HFFc6 (cell line): Measurements from ENCODE around the gene RNF14. TPM values are rescaled to one million over a fixed set of nuclear protein-coding genes. Genes with fewer than 3 reads are reported as not detected.

Source experiments
- DNase-seq: peaks from one replicate; pipeline ENCODE4 v3.0.0-alpha.2; 2018
- H3K27ac Mint-ChIP-seq: 2 replicates; pipeline ENCODE4 v1.8.0; 2020; ENCODE audit warnings: mild to moderate bottlenecking, mixed read lengths
- H3K27me3 Mint-ChIP-seq: 2 replicates; pipeline ENCODE4 v1.8.0; 2021; ENCODE audit warnings: mild to moderate bottlenecking, moderate library complexity, mixed read lengths; ENCODE audit not compliant: insufficient read depth
- H3K36me3 Mint-ChIP-seq: 2 replicates; pipeline ENCODE4 v1.8.0; 2021; ENCODE audit warnings: low read depth, mixed read lengths
- H3K4me1 Mint-ChIP-seq: 2 replicates; pipeline ENCODE4 v1.8.0; 2020; ENCODE audit warnings: low read depth, mixed read lengths
- H3K4me3 Mint-ChIP-seq: 2 replicates; pipeline ENCODE4 v1.8.0; 2020; ENCODE audit warnings: mild to moderate bottlenecking, moderate library complexity, mixed read lengths
- H3K9me3 Mint-ChIP-seq: 2 replicates; pipeline ENCODE4 v1.8.0; 2020; ENCODE audit warnings: mild to moderate bottlenecking, mixed read lengths
- total RNA-seq, 6 experiments: library from RNA; stranded (reverse); fragmentation: NEBNext Ultra II Directional; extraction: Animal tissue kit (Norgen Biotek cat#: 25700); gene quantifications; 2 replicates in 1 of 6; 3 replicates in 5 of 6; pipeline ENCODE4 v1.2.3, GENCODE V29; 2021
- TF ChIP-seq, protein P1 (sequence below): fragments of 200-600 bp; sonication (generic); IDR thresholded peaks from 2 replicates; pipeline ENCODE4 v1.5.0; 2021; ENCODE audit warnings: antibody characterized with exemption, mild to moderate bottlenecking

The RNF14 gene
- total RNA-seq, 6 experiments from 2014 or later = 56.0 to 65.5 (median 63.0) TPM

- Mint-ChIP-seq H3K4me1 (peaks cover 20% of the 10 kb centered on the region), H3K4me3 (no peak overlapping the region), H3K36me3 (0 out of 2 replicates have a peak, but pooled peaks cover 4% of the 10 kb centered on the region), H3K27ac (no peak overlapping the region), H3K9me3 (no peaks in the 10 kb centered on the region), H3K27me3 (peaks cover 3% of the 10 kb centered on the region)
- TF ChIP-seq, protein P1, sequence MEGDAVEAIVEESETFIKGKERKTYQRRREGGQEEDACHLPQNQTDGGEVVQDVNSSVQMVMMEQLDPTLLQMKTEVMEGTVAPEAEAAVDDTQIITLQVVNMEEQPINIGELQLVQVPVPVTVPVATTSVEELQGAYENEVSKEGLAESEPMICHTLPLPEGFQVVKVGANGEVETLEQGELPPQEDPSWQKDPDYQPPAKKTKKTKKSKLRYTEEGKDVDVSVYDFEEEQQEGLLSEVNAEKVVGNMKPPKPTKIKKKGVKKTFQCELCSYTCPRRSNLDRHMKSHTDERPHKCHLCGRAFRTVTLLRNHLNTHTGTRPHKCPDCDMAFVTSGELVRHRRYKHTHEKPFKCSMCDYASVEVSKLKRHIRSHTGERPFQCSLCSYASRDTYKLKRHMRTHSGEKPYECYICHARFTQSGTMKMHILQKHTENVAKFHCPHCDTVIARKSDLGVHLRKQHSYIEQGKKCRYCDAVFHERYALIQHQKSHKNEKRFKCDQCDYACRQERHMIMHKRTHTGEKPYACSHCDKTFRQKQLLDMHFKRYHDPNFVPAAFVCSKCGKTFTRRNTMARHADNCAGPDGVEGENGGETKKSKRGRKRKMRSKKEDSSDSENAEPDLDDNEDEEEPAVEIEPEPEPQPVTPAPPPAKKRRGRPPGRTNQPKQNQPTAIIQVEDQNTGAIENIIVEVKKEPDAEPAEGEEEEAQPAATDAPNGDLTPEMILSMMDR = no peak
- DNase-seq = no peak
These were observed 26.6 kb upstream of the RNF14 start for GRCh38 chr5:141942185-141942857.

GRCh38 chr5:141944076-141944475, 24.8 kb upstream of the RNF14 start:
- Mint-ChIP-seq H3K4me1 (peaks cover 20% of the 10 kb centered on the region), H3K36me3 (0 out of 2 replicates have a peak, but pooled peaks cover 4% of the 10 kb centered on the region), H3K27me3 (peaks cover 3% of the 10 kb centered on the region), H3K27ac (no peak overlapping the region), H3K4me3 (no peak overlapping the region), H3K9me3 (no peaks in the 10 kb centered on the region)
- DNase-seq = no peak
- TF ChIP-seq, protein P1 = no peak

GRCh38 chr5:141945511-141946051, 23.3 kb upstream of the RNF14 start:
- no peak overlapping the region for H3K4me3 Mint-ChIP-seq
- TF ChIP-seq, protein P1 = no peak
- H3K36me3 Mint-ChIP-seq = 0 out of 2 replicates have a peak, but pooled peaks cover 4% of the 10 kb centered on the region
- peaks cover 17% of the 10 kb centered on the region for H3K4me1 Mint-ChIP-seq
- DNase-seq = no peak
- H3K9me3 Mint-ChIP-seq = no peaks in the 10 kb centered on the region
- no peak overlapping the region for H3K27ac Mint-ChIP-seq
- peaks cover 9% of the 10 kb centered on the region for H3K27me3 Mint-ChIP-seq

GRCh38 chr5:141947316-141947715, 21.6 kb upstream of the RNF14 start:
- Mint-ChIP-seq H3K4me3 (no peak overlapping the region), H3K27me3 (peaks cover 17% of the 10 kb centered on the region), H3K9me3 (no peaks in the 10 kb centered on the region), H3K36me3 (no peaks in the 10 kb centered on the region), H3K4me1 (peaks cover under 1% of the 10 kb centered on the region; the same call in 1 of the 2 replicates), H3K27ac (no peak overlapping the region)
- TF ChIP-seq, protein P1 = no peak
- no peak for DNase-seq

DNA sequence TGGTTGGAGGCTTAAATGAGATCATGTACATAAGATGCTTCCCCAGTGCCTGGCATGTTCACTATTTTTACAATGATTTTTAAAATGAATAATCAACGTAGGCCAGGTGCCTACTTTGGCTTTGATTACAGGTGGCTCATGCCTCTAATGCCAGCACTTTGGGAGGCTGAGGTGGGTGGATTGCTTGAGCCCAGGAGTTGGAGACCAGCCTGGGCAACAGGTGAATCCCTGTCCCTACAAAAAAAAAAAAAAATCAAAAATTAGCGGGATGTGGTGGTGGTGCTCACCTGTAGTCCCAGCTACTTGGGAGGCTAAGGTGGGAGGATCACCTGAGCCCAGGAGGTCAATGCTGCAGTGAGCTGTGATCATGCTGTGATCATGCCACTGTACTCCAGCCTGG, 20.1 kb upstream of the RNF14 start:
- Mint-ChIP-seq H3K27ac (no peak overlapping the region), H3K4me1 (no peaks in the 10 kb centered on the region), H3K36me3 (no peaks in the 10 kb centered on the region), H3K4me3 (no peak overlapping the region), H3K27me3 (peaks cover 18% of the 10 kb centered on the region), H3K9me3 (no peaks in the 10 kb centered on the region)
- TF ChIP-seq, protein P1 = no peak
- DNase-seq = no peak
